Erythroblast (primary cell): ENCODE results near the gene TTC28.

Experiments
- GATA1 ChIP-seq: IDR thresholded peaks from 2 replicates; pipeline ENCODE4 v1.6.1; 2011; ENCODE audit warnings: low read depth, mild to moderate bottlenecking, control low read depth, low read length, moderate library complexity
- POLR2A ChIP-seq: IDR thresholded peaks from 2 replicates; pipeline ENCODE4 v1.6.1; 2011; ENCODE audit warnings: mild to moderate bottlenecking, low read length

DNA sequence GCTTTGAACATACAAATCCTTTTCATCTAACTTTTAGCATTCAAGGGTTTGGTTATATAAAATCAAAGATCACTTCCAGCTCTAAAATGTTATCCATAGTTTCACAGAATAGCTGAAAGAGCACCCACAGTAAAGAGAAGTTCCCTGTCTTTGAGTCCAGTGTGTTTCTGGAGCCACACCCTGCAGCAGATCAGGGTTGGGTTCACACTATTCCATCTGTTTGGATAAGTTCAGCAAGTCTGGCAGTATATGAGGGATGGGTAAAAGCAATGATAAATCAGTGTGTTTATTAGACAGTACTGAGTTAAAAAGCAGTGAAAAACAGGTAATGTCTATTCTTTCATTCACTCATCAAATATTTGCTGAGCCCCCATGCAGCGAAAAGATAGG, 624.8 kb downstream of the TTC28 start:
- no peak for TF ChIP-seq POLR2A
- TF ChIP-seq GATA1, result no peak
